ENCODE measurements around the gene FAM168A.

GRCh38 chr11:73598719-73599379 lies 937 bp upstream of the FAM168A start:
- TF ChIP-seq CTCF (IDR thresholded peaks at IDR 0.05) (no peak), AFF4 (CRISPR knock-in tag; IDR thresholded peaks at IDR 0.05; ENCODE audit: borderline replicate concordance) (no peak), MAX (CRISPR knock-in tag; IDR thresholded peaks at IDR 0.05) (no peak; the same call in 1 of the 2 replicates), USF1 (CRISPR knock-in tag; IDR thresholded peaks at IDR 0.05) (no peak), MLX (CRISPR knock-in tag; IDR thresholded peaks at IDR 0.05) (no peak), ATF3 (CRISPR knock-in tag; conservative IDR thresholded peaks at IDR 0.05) (no peak), USF2 (CRISPR knock-in tag; IDR thresholded peaks at IDR 0.05) (no peak), SP1 (CRISPR knock-in tag; conservative IDR thresholded peaks at IDR 0.05) (no peak), ZNF263 (CRISPR knock-in tag; IDR thresholded peaks at IDR 0.05; ENCODE audit: low read depth) (no peak), FOXK1 (CRISPR knock-in tag; IDR thresholded peaks at IDR 0.05) (no peak)
